ENCODE results near the gene PGRMC1.

The PGRMC1 gene

GRCh38 chrX:119222932-119223331 is 13.2 kb upstream of the PGRMC1 start:
- TF ChIP-seq, protein P1, sequence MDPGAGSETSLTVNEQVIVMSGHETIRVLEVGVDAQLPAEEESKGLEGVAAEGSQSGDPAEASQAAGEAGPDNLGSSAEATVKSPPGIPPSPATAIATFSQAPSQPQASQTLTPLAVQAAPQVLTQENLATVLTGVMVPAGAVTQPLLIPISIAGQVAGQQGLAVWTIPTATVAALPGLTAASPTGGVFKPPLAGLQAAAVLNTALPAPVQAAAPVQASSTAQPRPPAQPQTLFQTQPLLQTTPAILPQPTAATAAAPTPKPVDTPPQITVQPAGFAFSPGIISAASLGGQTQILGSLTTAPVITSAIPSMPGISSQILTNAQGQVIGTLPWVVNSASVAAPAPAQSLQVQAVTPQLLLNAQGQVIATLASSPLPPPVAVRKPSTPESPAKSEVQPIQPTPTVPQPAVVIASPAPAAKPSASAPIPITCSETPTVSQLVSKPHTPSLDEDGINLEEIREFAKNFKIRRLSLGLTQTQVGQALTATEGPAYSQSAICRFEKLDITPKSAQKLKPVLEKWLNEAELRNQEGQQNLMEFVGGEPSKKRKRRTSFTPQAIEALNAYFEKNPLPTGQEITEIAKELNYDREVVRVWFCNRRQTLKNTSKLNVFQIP (CRISPR knock-in tag; IDR thresholded peaks at IDR 0.05; ENCODE audit: borderline replicate concordance, low read depth), result no peak
- TF ChIP-seq ZNF565 (CRISPR knock-in tag; conservative IDR thresholded peaks at IDR 0.05; ENCODE audit: low read depth) (no peak), ZNF70 (CRISPR knock-in tag; IDR thresholded peaks at IDR 0.05) (no peak), CSRNP3 (CRISPR knock-in tag; IDR thresholded peaks at IDR 0.05) (no peak), GLIS3 (CRISPR knock-in tag; IDR thresholded peaks at IDR 0.05) (no peak), PPARA (CRISPR knock-in tag; IDR thresholded peaks at IDR 0.05; ENCODE audit: borderline replicate concordance) (no peak), CSDC2 (CRISPR knock-in tag; IDR thresholded peaks at IDR 0.05) (no peak), ZC3H10 (CRISPR knock-in tag; IDR thresholded peaks at IDR 0.05) (no peak), ESRRG (CRISPR knock-in tag; IDR thresholded peaks at IDR 0.05) (no peak), ZNF8 (CRISPR knock-in tag; IDR thresholded peaks at IDR 0.05) (no peak), ZFP30 (CRISPR knock-in tag; IDR thresholded peaks at IDR 0.05) (no peak), SNAI2 (CRISPR knock-in tag; IDR thresholded peaks at IDR 0.05) (no peak), ISL1 (CRISPR knock-in tag; IDR thresholded peaks at IDR 0.05) (no peak), BACH2 (CRISPR knock-in tag; IDR thresholded peaks at IDR 0.05; ENCODE audit: borderline replicate concordance) (no peak), RARB (CRISPR knock-in tag; IDR thresholded peaks at IDR 0.05) (no peak), CREB5 (CRISPR knock-in tag; IDR thresholded peaks at IDR 0.05; ENCODE audit: low read depth) (no peak)
- TF ChIP-seq, protein P2, sequence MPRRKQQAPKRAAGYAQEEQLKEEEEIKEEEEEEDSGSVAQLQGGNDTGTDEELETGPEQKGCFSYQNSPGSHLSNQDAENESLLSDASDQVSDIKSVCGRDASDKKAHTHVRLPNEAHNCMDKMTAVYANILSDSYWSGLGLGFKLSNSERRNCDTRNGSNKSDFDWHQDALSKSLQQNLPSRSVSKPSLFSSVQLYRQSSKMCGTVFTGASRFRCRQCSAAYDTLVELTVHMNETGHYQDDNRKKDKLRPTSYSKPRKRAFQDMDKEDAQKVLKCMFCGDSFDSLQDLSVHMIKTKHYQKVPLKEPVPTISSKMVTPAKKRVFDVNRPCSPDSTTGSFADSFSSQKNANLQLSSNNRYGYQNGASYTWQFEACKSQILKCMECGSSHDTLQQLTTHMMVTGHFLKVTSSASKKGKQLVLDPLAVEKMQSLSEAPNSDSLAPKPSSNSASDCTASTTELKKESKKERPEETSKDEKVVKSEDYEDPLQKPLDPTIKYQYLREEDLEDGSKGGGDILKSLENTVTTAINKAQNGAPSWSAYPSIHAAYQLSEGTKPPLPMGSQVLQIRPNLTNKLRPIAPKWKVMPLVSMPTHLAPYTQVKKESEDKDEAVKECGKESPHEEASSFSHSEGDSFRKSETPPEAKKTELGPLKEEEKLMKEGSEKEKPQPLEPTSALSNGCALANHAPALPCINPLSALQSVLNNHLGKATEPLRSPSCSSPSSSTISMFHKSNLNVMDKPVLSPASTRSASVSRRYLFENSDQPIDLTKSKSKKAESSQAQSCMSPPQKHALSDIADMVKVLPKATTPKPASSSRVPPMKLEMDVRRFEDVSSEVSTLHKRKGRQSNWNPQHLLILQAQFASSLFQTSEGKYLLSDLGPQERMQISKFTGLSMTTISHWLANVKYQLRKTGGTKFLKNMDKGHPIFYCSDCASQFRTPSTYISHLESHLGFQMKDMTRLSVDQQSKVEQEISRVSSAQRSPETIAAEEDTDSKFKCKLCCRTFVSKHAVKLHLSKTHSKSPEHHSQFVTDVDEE (CRISPR knock-in tag; IDR thresholded peaks at IDR 0.05), result no peak
- ATAC-seq, result no peak

- ATAC-seq, result no peak
- TF ChIP-seq CREB5 (CRISPR knock-in tag; IDR thresholded peaks at IDR 0.05; ENCODE audit: low read depth) (no peak), BACH2 (CRISPR knock-in tag; IDR thresholded peaks at IDR 0.05; ENCODE audit: borderline replicate concordance) (no peak), ESRRG (CRISPR knock-in tag; IDR thresholded peaks at IDR 0.05) (no peak), ZNF8 (CRISPR knock-in tag; IDR thresholded peaks at IDR 0.05) (no peak), GLIS3 (CRISPR knock-in tag; IDR thresholded peaks at IDR 0.05) (no peak), ARNTL (CRISPR knock-in tag; IDR thresholded peaks at IDR 0.05; ENCODE audit: borderline replicate concordance, low read depth) (no peak), ISL1 (CRISPR knock-in tag; IDR thresholded peaks at IDR 0.05) (no peak)
- TF ChIP-seq, protein P1 (CRISPR knock-in tag; IDR thresholded peaks at IDR 0.05; ENCODE audit: borderline replicate concordance, low read depth), result no peak
These were observed 12.3 kb upstream of the PGRMC1 start for GRCh38 chrX:119223783-119224182.

- ATAC-seq, result no peak
- no peak for TF ChIP-seq ZNF70 (CRISPR knock-in tag; IDR thresholded peaks at IDR 0.05)
- no peak for TF ChIP-seq CSDC2 (CRISPR knock-in tag; IDR thresholded peaks at IDR 0.05)
- TF ChIP-seq, protein P1 (CRISPR knock-in tag; IDR thresholded peaks at IDR 0.05; ENCODE audit: borderline replicate concordance, low read depth), result no peak
- no peak for TF ChIP-seq ISL1 (CRISPR knock-in tag; IDR thresholded peaks at IDR 0.05)
- TF ChIP-seq ZNF8 (CRISPR knock-in tag; IDR thresholded peaks at IDR 0.05), result no peak
- no peak for TF ChIP-seq RARB (CRISPR knock-in tag; IDR thresholded peaks at IDR 0.05)
- TF ChIP-seq, protein P3, sequence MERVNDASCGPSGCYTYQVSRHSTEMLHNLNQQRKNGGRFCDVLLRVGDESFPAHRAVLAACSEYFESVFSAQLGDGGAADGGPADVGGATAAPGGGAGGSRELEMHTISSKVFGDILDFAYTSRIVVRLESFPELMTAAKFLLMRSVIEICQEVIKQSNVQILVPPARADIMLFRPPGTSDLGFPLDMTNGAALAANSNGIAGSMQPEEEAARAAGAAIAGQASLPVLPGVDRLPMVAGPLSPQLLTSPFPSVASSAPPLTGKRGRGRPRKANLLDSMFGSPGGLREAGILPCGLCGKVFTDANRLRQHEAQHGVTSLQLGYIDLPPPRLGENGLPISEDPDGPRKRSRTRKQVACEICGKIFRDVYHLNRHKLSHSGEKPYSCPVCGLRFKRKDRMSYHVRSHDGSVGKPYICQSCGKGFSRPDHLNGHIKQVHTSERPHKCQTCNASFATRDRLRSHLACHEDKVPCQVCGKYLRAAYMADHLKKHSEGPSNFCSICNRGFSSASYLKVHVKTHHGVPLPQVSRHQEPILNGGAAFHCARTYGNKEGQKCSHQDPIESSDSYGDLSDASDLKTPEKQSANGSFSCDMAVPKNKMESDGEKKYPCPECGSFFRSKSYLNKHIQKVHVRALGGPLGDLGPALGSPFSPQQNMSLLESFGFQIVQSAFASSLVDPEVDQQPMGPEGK (CRISPR knock-in tag; IDR thresholded peaks at IDR 0.05; ENCODE audit: borderline replicate concordance), result no peak
- TF ChIP-seq GLIS3 (CRISPR knock-in tag; IDR thresholded peaks at IDR 0.05), result no peak
- TF ChIP-seq SNAI2 (CRISPR knock-in tag; IDR thresholded peaks at IDR 0.05), result no peak
- no peak for TF ChIP-seq TCF4 (CRISPR knock-in tag; IDR thresholded peaks at IDR 0.05; ENCODE audit: borderline replicate concordance)
- no peak for TF ChIP-seq ESRRG (CRISPR knock-in tag; IDR thresholded peaks at IDR 0.05)
- TF ChIP-seq BACH2 (CRISPR knock-in tag; IDR thresholded peaks at IDR 0.05; ENCODE audit: borderline replicate concordance), result no peak
- no peak for TF ChIP-seq ZC3H10 (CRISPR knock-in tag; IDR thresholded peaks at IDR 0.05)
- TF ChIP-seq TOX (CRISPR knock-in tag; IDR thresholded peaks at IDR 0.05; ENCODE audit: borderline replicate concordance), result no peak
- no peak for TF ChIP-seq ZNF565 (CRISPR knock-in tag; conservative IDR thresholded peaks at IDR 0.05; ENCODE audit: low read depth)
- no peak for TF ChIP-seq ARNTL (CRISPR knock-in tag; IDR thresholded peaks at IDR 0.05; ENCODE audit: borderline replicate concordance, low read depth)
These were observed 9.6 kb upstream of the PGRMC1 start for GRCh38 chrX:119226446-119226845.

Measured in SK-N-SH treated with all-trans-retinoic acid at 6 μM for 48 hours (cell line).